Measurements from ENCODE around the gene MPIG6B.

DNA sequence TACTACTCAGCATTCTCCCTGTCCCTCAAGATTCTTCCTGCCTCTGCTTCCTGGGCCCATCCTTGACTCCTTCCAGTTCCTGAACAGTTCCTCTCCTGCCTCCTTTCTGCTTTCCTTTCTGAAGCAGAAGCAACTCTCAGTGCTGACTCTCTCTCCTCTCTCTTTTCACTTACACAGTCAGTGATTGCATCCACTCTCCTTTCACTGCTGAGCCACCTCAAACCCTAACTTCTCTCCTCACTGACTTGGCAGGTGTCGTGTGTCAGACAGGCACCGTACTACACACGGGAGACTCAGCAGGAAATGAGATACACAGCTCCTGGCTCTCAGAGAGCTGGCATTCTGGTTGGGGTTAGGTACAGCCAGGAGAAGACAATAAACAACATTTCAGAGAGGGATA, 25.6 kb upstream of the MPIG6B start:
- no peak for TF ChIP-seq TEAD4 (IDR thresholded peaks at IDR 0.05)
- TF ChIP-seq TAF1 (IDR thresholded peaks at IDR 0.05; ENCODE audit: low read depth) = no peak
- TF ChIP-seq RAD21 (IDR thresholded peaks at IDR 0.05; ENCODE audit: low read depth) = no peak
- TF ChIP-seq, protein P1, sequence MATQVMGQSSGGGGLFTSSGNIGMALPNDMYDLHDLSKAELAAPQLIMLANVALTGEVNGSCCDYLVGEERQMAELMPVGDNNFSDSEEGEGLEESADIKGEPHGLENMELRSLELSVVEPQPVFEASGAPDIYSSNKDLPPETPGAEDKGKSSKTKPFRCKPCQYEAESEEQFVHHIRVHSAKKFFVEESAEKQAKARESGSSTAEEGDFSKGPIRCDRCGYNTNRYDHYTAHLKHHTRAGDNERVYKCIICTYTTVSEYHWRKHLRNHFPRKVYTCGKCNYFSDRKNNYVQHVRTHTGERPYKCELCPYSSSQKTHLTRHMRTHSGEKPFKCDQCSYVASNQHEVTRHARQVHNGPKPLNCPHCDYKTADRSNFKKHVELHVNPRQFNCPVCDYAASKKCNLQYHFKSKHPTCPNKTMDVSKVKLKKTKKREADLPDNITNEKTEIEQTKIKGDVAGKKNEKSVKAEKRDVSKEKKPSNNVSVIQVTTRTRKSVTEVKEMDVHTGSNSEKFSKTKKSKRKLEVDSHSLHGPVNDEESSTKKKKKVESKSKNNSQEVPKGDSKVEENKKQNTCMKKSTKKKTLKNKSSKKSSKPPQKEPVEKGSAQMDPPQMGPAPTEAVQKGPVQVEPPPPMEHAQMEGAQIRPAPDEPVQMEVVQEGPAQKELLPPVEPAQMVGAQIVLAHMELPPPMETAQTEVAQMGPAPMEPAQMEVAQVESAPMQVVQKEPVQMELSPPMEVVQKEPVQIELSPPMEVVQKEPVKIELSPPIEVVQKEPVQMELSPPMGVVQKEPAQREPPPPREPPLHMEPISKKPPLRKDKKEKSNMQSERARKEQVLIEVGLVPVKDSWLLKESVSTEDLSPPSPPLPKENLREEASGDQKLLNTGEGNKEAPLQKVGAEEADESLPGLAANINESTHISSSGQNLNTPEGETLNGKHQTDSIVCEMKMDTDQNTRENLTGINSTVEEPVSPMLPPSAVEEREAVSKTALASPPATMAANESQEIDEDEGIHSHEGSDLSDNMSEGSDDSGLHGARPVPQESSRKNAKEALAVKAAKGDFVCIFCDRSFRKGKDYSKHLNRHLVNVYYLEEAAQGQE (IDR thresholded peaks at IDR 0.05; ENCODE audit: low read depth) = no peak
- TF ChIP-seq, protein P2, sequence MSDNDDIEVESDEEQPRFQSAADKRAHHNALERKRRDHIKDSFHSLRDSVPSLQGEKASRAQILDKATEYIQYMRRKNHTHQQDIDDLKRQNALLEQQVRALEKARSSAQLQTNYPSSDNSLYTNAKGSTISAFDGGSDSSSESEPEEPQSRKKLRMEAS (IDR thresholded peaks at IDR 0.05) = no peak
- no peak for TF ChIP-seq CEBPB (IDR thresholded peaks at IDR 0.05)
- TF ChIP-seq FOXM1 (IDR thresholded peaks at IDR 0.05; ENCODE audit: borderline replicate concordance, low read depth) = no peak
- TF ChIP-seq, protein P3, sequence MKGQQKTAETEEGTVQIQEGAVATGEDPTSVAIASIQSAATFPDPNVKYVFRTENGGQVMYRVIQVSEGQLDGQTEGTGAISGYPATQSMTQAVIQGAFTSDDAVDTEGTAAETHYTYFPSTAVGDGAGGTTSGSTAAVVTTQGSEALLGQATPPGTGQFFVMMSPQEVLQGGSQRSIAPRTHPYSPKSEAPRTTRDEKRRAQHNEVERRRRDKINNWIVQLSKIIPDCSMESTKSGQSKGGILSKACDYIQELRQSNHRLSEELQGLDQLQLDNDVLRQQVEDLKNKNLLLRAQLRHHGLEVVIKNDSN (IDR thresholded peaks at IDR 0.05) = no peak
- TF ChIP-seq YY1 (IDR thresholded peaks at IDR 0.05; ENCODE audit: low read depth) = no peak
- no peak for TF ChIP-seq CREB1 (IDR thresholded peaks at IDR 0.05; ENCODE audit: low read depth)
- no peak for TF ChIP-seq ZBTB7A (IDR thresholded peaks at IDR 0.05; ENCODE audit: low read depth)
- no peak for TF ChIP-seq NFIC (IDR thresholded peaks at IDR 0.05)
- TF ChIP-seq EP300 (IDR thresholded peaks at IDR 0.05; ENCODE audit: borderline replicate concordance) = no peak
- no peak for TF ChIP-seq TCF12 (IDR thresholded peaks at IDR 0.05; ENCODE audit: low read depth)
